ENCODE data around the gene WDR81.

The WDR81 gene

GRCh38 chr17:1773696-1774181, 49.2 kb downstream of the WDR81 start:
- in situ Hi-C loops (cut with HindIII; ENCODE audit: low sequenced_read_pairs), result no loop called here

- in situ Hi-C loops (cut with HindIII; ENCODE audit: low sequenced_read_pairs), result no loop called here
Observed at GRCh38 chr17:1774390-1775176, 50.1 kb downstream of the WDR81 start.

- in situ Hi-C loops (cut with HindIII; ENCODE audit: low sequenced_read_pairs), result no loop called here
Observed at GRCh38 chr17:1776328-1776727, 51.8 kb downstream of the WDR81 start.

GRCh38 chr17:1776857-1777256, 52.4 kb downstream of the WDR81 start:
- in situ Hi-C loops (cut with HindIII; ENCODE audit: low sequenced_read_pairs), result no loop called here

GRCh38 chr17:1779571-1780131, 55.1 kb downstream of the WDR81 start:
- in situ Hi-C loops (cut with HindIII; ENCODE audit: low sequenced_read_pairs), result loop anchor here (5.0 to 10.0 kb wide), 4 partner anchors 65 to 127 kb away; partner anchors contain the start of gene TLCD2

- in situ Hi-C loops (cut with HindIII; ENCODE audit: low sequenced_read_pairs), result loop anchor here (5.0 to 10.0 kb wide), 4 partner anchors 65 to 130 kb away; partner anchors contain the start of gene TLCD2
Observed at GRCh38 chr17:1782171-1782567, 57.7 kb downstream of the WDR81 start.

GRCh38 chr17:1783271-1783670, 58.8 kb downstream of the WDR81 start:
- in situ Hi-C loops (cut with HindIII; ENCODE audit: low sequenced_read_pairs), result loop anchor here (5.0 to 10.0 kb wide), 4 partner anchors 64 to 131 kb away; partner anchors contain the start of gene TLCD2

GRCh38 chr17:1783834-1784611, 59.5 kb downstream of the WDR81 start:
- in situ Hi-C loops (cut with HindIII; ENCODE audit: low sequenced_read_pairs), result loop anchor here (5.0 to 10.0 kb wide), 4 partner anchors 63 to 132 kb away; partner anchors contain the start of gene TLCD2

- in situ Hi-C loops (cut with HindIII; ENCODE audit: low sequenced_read_pairs), result loop anchor here (10.0 kb wide), 1 partner anchor 71 kb away; the partner anchor contains the start of gene TLCD2
Observed at GRCh38 chr17:1785930-1786329, 61.4 kb downstream of the WDR81 start.

GRCh38 chr17:1786708-1787107, 62.2 kb downstream of the WDR81 start:
- in situ Hi-C loops (cut with HindIII; ENCODE audit: low sequenced_read_pairs), result loop anchor here (10.0 kb wide), 1 partner anchor 72 kb away; the partner anchor contains the start of gene TLCD2

- in situ Hi-C loops (cut with HindIII; ENCODE audit: low sequenced_read_pairs), result loop anchor here (10.0 kb wide), 1 partner anchor 73 kb away; the partner anchor contains the start of gene TLCD2
Observed at GRCh38 chr17:1787301-1787902, 62.9 kb downstream of the WDR81 start.

Data from endothelial cell of hepatic sinusoid (primary cell).